Smooth muscle cell (in vitro differentiated cells): ENCODE data around the gene PCDHB2. TPM values are rescaled to one million over a fixed set of nuclear protein-coding genes. Genes with fewer than 3 reads are reported as not detected.
"Not testable (repeated sequence)": the region's sequence is repeated elsewhere in the genome, so short reads cannot be mapped to it uniquely, and the experiment has no call there.

Experiments used
- DNase-seq: peaks from one replicate; lab custom pipeline; 2025; ENCODE audit not compliant: unreplicated experiment; lab: John Stamatoyannopoulos, UW
- H2AFZ ChIP-seq: fragments of 200-600 bp; sonication (generic); 2 replicates; pipeline ENCODE4 v1.6.0; 2016; ENCODE audit warnings: antibody characterized with exemption, low read depth, mild to moderate bottlenecking
- H3F3A ChIP-seq: fragments of 200-600 bp; sonication (generic); 2 replicates; pipeline ENCODE4 v1.6.0; 2017; ENCODE audit warnings: antibody characterized with exemption, low read depth
- H3K27ac ChIP-seq: fragments of 200-600 bp; sonication (generic); 2 replicates; pipeline ENCODE4 v1.5.1; 2016; ENCODE audit warnings: low read depth, mild to moderate bottlenecking
- H3K27me3 ChIP-seq: fragments of 200-600 bp; sonication (generic); 2 replicates; pipeline ENCODE4 v1.6.1; 2016; ENCODE audit warnings: low read depth, mild to moderate bottlenecking
- H3K36me3 ChIP-seq: fragments of 200-600 bp; sonication (generic); 2 replicates; pipeline ENCODE4 v1.5.1; 2016; ENCODE audit warnings: low read depth
- H3K4me1 ChIP-seq: fragments of 200-600 bp; sonication (generic); 2 replicates; pipeline ENCODE4 v1.5.1; 2016; ENCODE audit warnings: low read depth
- H3K4me2 ChIP-seq: fragments of 200-600 bp; sonication (generic); 2 replicates; pipeline ENCODE4 v1.6.0; 2016; ENCODE audit warnings: mild to moderate bottlenecking
- H3K4me3 ChIP-seq: fragments of 200-600 bp; sonication (generic); 2 replicates; pipeline ENCODE4 v1.5.1; 2016; ENCODE audit warnings: mild to moderate bottlenecking
- H3K79me2 ChIP-seq: fragments of 200-600 bp; sonication (generic); 2 replicates; pipeline ENCODE4 v1.6.0; 2016; ENCODE audit warnings: low read depth, mild to moderate bottlenecking
- H3K9ac ChIP-seq: fragments of 200-600 bp; sonication (generic); 2 replicates; pipeline ENCODE4 v1.6.0; 2016; ENCODE audit warnings: low read depth
- H3K9me3 ChIP-seq: fragments of 200-600 bp; sonication (generic); replicated peaks from 2 replicates; pipeline ENCODE4 v1.5.1; 2016; ENCODE audit warnings: low read depth
- H4K20me1 ChIP-seq: fragments of 200-600 bp; sonication (generic); 2 replicates; pipeline ENCODE4 v1.6.0; 2016; ENCODE audit warnings: low read depth
- WGBS: methylation state at CpG from one replicate; pipeline ENCODE4 v1.1.7; 2016; ENCODE audit warnings: low lambda C conversion rate; 5-methylcytosine and 5-hydroxymethylcytosine counted together
- polyA plus RNA-seq: library from polyadenylated mRNA; unstranded; fragments of >200 nt; fragmentation: Nextera tagmentation; extraction: Ambion mirVana; gene quantifications from 2 replicates; pipeline ENCODE4 v1.2.1, GENCODE V29; 2016
- total RNA-seq: library from RNA; depleted of rRNA; stranded (reverse); fragments of >200 nt; gene quantifications from 2 replicates; pipeline ENCODE4 v1.2.3, GENCODE V29; 2014
- TF ChIP-seq, protein P1 (sequence below): fragments of 200-600 bp; sonication (generic); IDR thresholded peaks from 2 replicates; pipeline ENCODE4 v1.5.1; 2017; ENCODE audit warnings: borderline replicate concordance, mild to moderate bottlenecking, antibody characterized with exemption; ENCODE audit not compliant: insufficient read depth, poor library complexity, severe bottlenecking

Gene PCDHB2
- total and polyA plus RNA-seq, 2 experiments from 2014 or later = 25.8 to 41.6 TPM

DNA sequence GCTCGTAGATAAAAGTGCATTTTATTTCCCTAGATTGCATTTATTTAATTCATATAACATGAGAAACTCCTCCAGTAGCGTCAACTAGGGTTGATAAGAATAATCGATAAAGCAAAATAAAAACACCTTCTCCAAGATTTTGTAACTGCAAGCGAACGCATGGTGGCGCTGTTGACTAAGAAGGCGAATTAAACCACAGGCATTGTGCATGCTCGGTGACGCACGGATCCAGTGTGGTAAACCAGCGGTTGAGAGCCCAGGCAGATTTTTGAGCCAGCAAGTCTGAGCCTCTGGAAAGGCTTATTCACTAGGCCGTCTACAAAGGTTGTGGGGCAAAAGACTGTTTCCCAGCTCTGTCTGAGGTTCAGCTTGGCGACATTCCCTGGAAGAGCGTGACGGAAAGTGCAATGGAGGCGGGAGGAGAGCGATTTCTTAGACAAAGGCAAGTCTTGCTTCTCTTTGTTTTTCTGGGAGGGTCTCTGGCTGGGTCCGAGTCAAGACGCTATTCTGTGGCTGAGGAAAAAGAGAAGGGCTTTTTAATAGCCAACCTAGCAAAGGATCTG, 5.9 kb downstream of the PCDHB2 start, which contains the start of gene PCDHB3:
Gene PCDHB3 (plus strand): TSS at position 231 of the 563 bp plus-strand sequence. CDS start 177 bp downstream, at position 408.
- no peak within 1 kb of the TSS for H3K4me3 ChIP-seq

DNA sequence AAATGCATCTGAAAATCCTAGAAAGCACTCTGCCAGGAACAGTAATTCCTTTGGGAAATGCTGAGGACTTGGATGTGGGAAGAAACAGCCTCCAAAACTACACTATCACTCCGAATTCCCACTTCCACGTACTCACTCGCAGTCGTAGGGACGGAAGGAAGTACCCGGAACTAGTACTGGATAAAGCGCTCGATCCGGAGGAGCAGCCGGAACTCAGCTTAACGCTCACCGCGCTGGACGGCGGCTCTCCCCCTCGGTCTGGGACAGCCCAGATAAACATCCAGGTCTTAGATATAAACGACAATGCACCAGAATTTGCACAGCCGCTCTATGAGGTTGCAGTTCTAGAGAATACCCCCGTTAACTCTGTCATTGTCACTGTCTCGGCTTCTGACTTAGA, 6.6 kb downstream of the PCDHB2 start:
- Histone ChIP-seq H3K4me3 (no peak overlapping the region), H3K4me1 (no peaks in the 10 kb centered on the region), H2AFZ (no peak overlapping the region), H3K79me2 (peaks cover 26% of the 10 kb centered on the region), H4K20me1 (no peaks in the 10 kb centered on the region), H3K9ac (no peak overlapping the region), H3K27ac (no peak overlapping the region), H3K36me3 (peaks cover 38% of the 10 kb centered on the region), H3K9me3 (peaks cover 23% of the 10 kb centered on the region), H3K4me2 (no peak overlapping the region), H3F3A (no peaks in the 10 kb centered on the region), H3K27me3 (no peaks in the 10 kb centered on the region)
- WGBS = 93% methylated on average over 19 of the region's 20 CpGs
- no peak for DNase-seq
- TF ChIP-seq, protein P1, sequence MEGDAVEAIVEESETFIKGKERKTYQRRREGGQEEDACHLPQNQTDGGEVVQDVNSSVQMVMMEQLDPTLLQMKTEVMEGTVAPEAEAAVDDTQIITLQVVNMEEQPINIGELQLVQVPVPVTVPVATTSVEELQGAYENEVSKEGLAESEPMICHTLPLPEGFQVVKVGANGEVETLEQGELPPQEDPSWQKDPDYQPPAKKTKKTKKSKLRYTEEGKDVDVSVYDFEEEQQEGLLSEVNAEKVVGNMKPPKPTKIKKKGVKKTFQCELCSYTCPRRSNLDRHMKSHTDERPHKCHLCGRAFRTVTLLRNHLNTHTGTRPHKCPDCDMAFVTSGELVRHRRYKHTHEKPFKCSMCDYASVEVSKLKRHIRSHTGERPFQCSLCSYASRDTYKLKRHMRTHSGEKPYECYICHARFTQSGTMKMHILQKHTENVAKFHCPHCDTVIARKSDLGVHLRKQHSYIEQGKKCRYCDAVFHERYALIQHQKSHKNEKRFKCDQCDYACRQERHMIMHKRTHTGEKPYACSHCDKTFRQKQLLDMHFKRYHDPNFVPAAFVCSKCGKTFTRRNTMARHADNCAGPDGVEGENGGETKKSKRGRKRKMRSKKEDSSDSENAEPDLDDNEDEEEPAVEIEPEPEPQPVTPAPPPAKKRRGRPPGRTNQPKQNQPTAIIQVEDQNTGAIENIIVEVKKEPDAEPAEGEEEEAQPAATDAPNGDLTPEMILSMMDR = no peak

More for the DNA sequence above, 5.9 kb downstream of the PCDHB2 start, which contains the start of gene PCDHB3:
- Histone ChIP-seq H3K9ac (no peak within 1 kb of the TSS), H3K4me2 (no peak within 1 kb of the TSS), H3K36me3 (peaks cover 38% of the 10 kb centered on the region), H2AFZ (no peak within 1 kb of the TSS), H3K9me3 (peaks cover 23% of the 10 kb centered on the region), H3F3A (no peaks in the 10 kb centered on the region), H3K4me1 (no peaks in the 10 kb centered on the region), H3K27ac (no peak within 1 kb of the TSS), H3K27me3 (no peaks in the 10 kb centered on the region), H3K79me2 (peaks cover 31% of the 10 kb centered on the region), H4K20me1 (no peaks in the 10 kb centered on the region)
- 72% methylated on average over 19 of the region's 19 CpGs for WGBS
- TF ChIP-seq, protein P1 = peak; percentile 18
- no peak for DNase-seq

DNA sequence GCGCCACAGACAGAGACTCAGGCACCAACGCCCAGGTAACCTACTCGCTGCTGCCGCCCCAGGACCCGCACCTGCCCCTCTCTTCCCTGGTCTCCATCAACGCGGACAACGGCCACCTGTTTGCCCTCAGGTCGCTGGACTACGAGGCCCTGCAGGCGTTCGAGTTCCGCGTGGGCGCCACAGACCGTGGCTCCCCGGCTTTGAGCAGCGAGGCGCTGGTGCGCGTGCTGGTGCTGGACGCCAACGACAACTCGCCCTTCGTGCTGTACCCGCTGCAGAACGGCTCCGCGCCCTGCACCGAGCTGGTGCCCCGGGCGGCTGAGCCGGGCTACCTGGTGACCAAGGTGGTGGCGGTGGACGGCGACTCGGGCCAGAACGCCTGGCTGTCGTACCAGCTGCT, 7.7 kb downstream of the PCDHB2 start:
- H3K9me3 ChIP-seq = peaks cover 22% of the 10 kb centered on the region
- H3K4me2 ChIP-seq, H3K4me1 ChIP-seq, H3K4me3 ChIP-seq, H3K27ac ChIP-seq, H3F3A ChIP-seq, H4K20me1 ChIP-seq, H3K27me3 ChIP-seq, DNase-seq, H3K9ac ChIP-seq, H2AFZ ChIP-seq: not testable (repeated sequence)
- peaks cover 25% of the 10 kb centered on the region for H3K79me2 ChIP-seq
- peaks cover 36% of the 10 kb centered on the region for H3K36me3 ChIP-seq
- 99% methylated on average over 21 of the region's 39 CpGs for WGBS

DNA sequence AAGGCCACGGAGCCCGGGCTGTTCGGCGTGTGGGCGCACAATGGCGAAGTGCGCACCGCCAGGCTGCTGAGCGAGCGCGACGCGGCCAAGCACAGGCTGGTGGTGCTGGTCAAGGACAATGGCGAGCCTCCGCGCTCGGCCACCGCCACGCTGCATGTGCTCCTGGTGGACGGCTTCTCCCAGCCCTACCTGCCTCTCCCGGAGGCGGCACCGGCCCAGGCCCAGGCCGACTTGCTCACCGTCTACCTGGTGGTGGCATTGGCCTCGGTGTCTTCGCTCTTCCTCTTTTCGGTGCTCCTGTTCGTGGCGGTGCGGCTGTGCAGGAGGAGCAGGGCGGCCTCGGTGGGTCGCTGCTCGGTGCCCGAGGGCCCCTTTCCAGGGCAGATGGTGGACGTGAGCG, 8.1 kb downstream of the PCDHB2 start:
- Histone ChIP-seq H3K9me3 (peaks cover 18% of the 10 kb centered on the region), H3K36me3 (peaks cover 32% of the 10 kb centered on the region), H3K79me2 (peaks cover 21% of the 10 kb centered on the region)
- not testable (repeated sequence) for H3K27ac ChIP-seq, H3K27me3 ChIP-seq, H4K20me1 ChIP-seq, H3F3A ChIP-seq, DNase-seq, H3K4me2 ChIP-seq, H2AFZ ChIP-seq, H3K4me3 ChIP-seq, H3K4me1 ChIP-seq, H3K9ac ChIP-seq
- WGBS = 99% methylated on average over 29 of the region's 38 CpGs
